Measurements from ENCODE around the gene AXL. TPM values are rescaled to one million over a fixed set of nuclear protein-coding genes. Genes with fewer than 3 reads are reported as not detected.

The AXL gene
- total and polyA plus RNA-seq, 2 of the 8 experiments (the other 6 are each of a cell fraction or from before 2014, with no cell fraction given) = 35.3 to 51.0 TPM

DNA sequence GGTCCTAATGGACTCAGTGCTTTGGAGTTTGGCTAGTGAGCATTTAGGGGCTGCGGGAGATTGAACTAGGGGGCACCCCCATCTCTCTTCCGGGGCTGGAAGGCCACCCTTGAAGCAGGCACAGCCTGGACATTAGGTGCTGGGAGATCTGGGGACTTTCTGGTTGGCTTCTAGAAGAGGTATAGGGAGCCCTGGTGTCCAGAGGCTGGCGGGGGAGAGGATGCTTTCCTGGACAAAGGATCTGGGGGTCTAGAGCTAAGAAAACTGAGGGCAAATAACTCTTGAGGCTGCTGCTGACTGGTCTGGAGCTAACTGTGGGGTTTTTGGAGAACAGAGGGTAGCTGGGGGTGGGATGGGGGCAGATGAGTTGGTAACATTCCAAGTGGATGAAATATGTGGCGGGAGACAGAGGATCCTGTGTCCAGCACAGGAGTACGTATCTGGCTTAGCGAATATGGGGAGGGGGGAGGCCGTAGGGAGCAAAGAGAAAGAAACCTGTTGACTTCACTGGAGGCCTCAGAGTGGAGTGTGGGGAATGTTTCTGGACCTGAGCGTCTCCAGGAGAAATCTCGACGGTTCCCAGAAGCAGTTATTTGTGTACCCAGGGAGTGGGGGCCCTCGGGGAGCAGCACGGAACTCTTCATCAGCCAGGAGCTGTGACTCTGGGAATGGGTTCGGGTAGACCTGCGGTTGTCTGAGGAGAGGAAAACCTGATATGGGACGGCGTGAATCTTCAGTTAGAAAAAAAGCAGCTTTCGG, 46.6 kb downstream of the AXL start:
- Histone ChIP-seq H3K4me1 (replicated peaks in 1 of 4; ENCODE audit: control insufficient read depth in 3 of 4, insufficient read depth in 4 of 4, low read length in 3 of 4) (peaks cover 0 to 10% (median 5%) of the 10 kb centered on the region in 4 experiments; a peak in 6 of 7 replicates), H3K23me2 (ENCODE audit: low read depth, low read length) (peaks cover 14% of the 10 kb centered on the region), H3K79me2 (ENCODE audit: control insufficient read depth in 1 of 2, insufficient read depth in 2 of 2, low read length in 2 of 2) (peaks cover 36 to 54% of the 10 kb centered on the region in 2 experiments), H3K4me3 (ENCODE audit: extremely low read depth in 1 of 4, insufficient read depth in 2 of 4, low read depth in 3 of 4, low read length in 4 of 4) (peak overlapping the region; percentile 71 to 96 (median 84)), H3K9ac (replicated peaks in 1 of 4; ENCODE audit: extremely low read depth in 1 of 4, low read depth in 3 of 4, low read length in 3 of 4) (peak overlapping the region; percentile 83 to 99 (median 96)), H2BK12ac (ENCODE audit: low read depth, low read length) (no peak overlapping the region; the same call in 1 of the 2 replicates), H4K20me1 (replicated peaks in 1 of 2; ENCODE audit: control insufficient read depth in 1 of 2, insufficient read depth in 2 of 2, low read length in 2 of 2) (peaks cover 2 to 4% of the 10 kb centered on the region in 2 experiments), H3K56ac (replicated peaks; ENCODE audit: insufficient read length, low read depth, low read length) (peak overlapping the region; percentile 70), H3K18ac (ENCODE audit: extremely low read depth, low read length) (peak overlapping the region; percentile 82; the same call in 1 of the 2 replicates), H3K14ac (ENCODE audit: insufficient read length) (no peak overlapping the region), H4K8ac (ENCODE audit: extremely low read depth, insufficient read depth, low read length) (peak overlapping the region; percentile 100; the same call in 1 of the 2 replicates), H4K91ac (replicated peaks; ENCODE audit: insufficient read length, low read length) (no peak overlapping the region), H3K23ac (ENCODE audit: insufficient read length) (no peak overlapping the region), H2BK120ac (replicated peaks; ENCODE audit: low read depth, low read length) (no peak overlapping the region), H2BK20ac (ENCODE audit: low read length) (no peak overlapping the region), H2BK15ac (ENCODE audit: low read length) (no peak overlapping the region), H3K4me2 (ENCODE audit: insufficient read depth in 1 of 2, low read depth in 2 of 2, low read length in 2 of 2) (peak overlapping the region; percentile 86 to 95), H2AK5ac (ENCODE audit: low read depth, low read length) (0 out of 2 replicates have a peak overlapping the region, but pooled peaks have one; percentile 76), H3K27me3 (replicated peaks in 1 of 4; ENCODE audit: control insufficient read depth in 3 of 4, extremely low read depth in 1 of 4, insufficient read depth in 3 of 4, low read length in 3 of 4) (no peaks in the 10 kb centered on the region), H3K9me3 (ENCODE audit: insufficient read depth in 2 of 2, low read depth in 1 of 2, low read length in 1 of 2) (no peaks in the 10 kb centered on the region), H2BK5ac (ENCODE audit: low read depth, low read length) (peak overlapping the region; percentile 97), H3K79me1 (ENCODE audit: low read depth, low read length) (peaks cover 14% of the 10 kb centered on the region), H2AFZ (ENCODE audit: low read length) (no peak overlapping the region), H4K5ac (ENCODE audit: insufficient read length, low read depth, low read length) (peak overlapping the region; percentile 75), H3K36me3 (ENCODE audit: control insufficient read depth in 2 of 4, insufficient read depth in 4 of 4, low read length in 3 of 4) (peaks cover 20 to 33% (median 23%) of the 10 kb centered on the region in 4 experiments), H3K27ac (ENCODE audit: low read depth, low read length) (peak overlapping the region; percentile 99), H3K4ac (replicated peaks; ENCODE audit: insufficient read length, low read depth, low read length) (peak overlapping the region; percentile 29)
- FAIRE-seq = no peak
- CTCF ChIA-PET (ENCODE audit: partially characterized antibody) = interaction anchor here (0.5 to 1.8 kb wide), 7 partner anchors 36 to 151 kb away, joined by 3 to 6 read pairs (median 4); partner anchors contain the start of genes AXL and CYP2F1
- TF ChIP-seq BCL11A (IDR thresholded peaks at IDR 0.05; ENCODE audit: low read depth in 2 of 2, low read length in 2 of 2) (no peak), ASH2L (IDR thresholded peaks at IDR 0.05; ENCODE audit: low read length) (no peak), POLR2A (IDR thresholded peaks at IDR 0.05; ENCODE audit: control extremely low read depth in 1 of 2, low read depth in 2 of 2, low read length in 2 of 2) (peak in 1 of 2 experiments; percentile 15; a peak in 2 of 3 replicates), HDAC2 (IDR thresholded peaks at IDR 0.05; ENCODE audit: borderline replicate concordance in 1 of 2, low read depth in 2 of 2, low read length in 2 of 2) (no peak), POLR2AphosphoS5 (IDR thresholded peaks at IDR 0.05; ENCODE audit: low read depth, low read length) (0 out of 2 replicates have a peak, but pooled peaks have one; percentile 22)
- WGBS, 2 experiments (ENCODE audit: extremely low coverage in 1 of 2, insufficient coverage in 1 of 2, insufficient read length in 1 of 2, insufficient replicate concordance in 2 of 2, low coverage in 1 of 2, low lambda C conversion rate in 2 of 2, missing lambda C conversion rate in 1 of 2) = 42% methylated on average over 17 of the region's 17 CpGs; no CpG with 5 or more reads in 1 of the 2 experiments
- POLR2A ChIA-PET (ENCODE audit: partially characterized antibody) = interaction anchor here (0.6 to 38.6 kb wide), 24 partner anchors 9 to 652 kb away, joined by 3 to 579 read pairs (median 6); partner anchors contain the start of genes AXL, CCDC97 and CYP2S1
- no peak for DNase-seq (ENCODE audit: low read depth in 1 of 2, low spot score in 2 of 2)

Data from H1 (cell line).